RKO (cell line): ENCODE measurements around the gene SMAD3.

Experiments used
- DNase-seq: peaks from one replicate; pipeline ENCODE4 v3.0.0-alpha.2; 2016; ENCODE audit warnings: low spot score

SMAD3 gene

GRCh38 chr15:67242708-67243111 is 177.3 kb downstream of the SMAD3 start:
- DNase-seq, result no peak
